ENCODE results near the gene C3orf85.

Gene C3orf85

DNA sequence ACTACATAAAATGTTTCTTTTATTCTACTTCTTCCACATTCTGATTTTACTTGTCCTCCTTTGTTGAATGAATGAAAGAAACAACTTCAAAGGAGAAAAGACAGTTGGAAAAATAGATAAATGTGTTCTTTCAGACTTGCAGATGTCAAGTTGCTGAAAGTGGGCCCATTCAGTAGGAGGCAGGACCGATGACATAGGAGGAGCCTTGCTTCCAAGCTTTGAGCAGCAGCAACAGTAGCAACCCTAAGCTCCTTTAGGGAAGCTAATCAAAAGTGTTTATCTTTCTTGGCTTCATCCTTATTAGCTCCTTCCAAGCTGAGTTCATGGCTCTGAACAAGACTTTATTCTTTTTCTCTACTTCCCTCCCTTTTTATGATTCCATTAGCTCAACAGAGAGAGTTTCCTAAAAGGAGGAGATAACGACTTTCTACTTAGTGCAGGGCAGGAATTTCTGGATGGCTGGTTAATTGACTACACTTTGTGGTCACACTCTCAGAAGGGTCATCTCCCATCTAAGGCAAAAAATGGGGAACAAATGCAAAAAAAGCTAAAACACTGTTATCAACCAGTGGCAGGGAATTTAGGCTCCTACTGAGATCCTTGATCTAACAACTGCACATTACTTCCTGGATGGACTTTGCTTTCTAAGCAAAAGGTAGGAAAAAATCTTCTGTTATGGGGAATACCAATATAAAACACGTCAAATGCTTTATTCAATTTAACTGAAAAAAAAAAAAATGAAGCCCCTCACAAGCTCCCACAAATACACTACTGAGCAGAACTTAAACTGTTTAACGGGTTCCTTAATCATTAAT is 23.4 kb upstream of the C3orf85 start:
- CTCF ChIA-PET, result interaction anchor here (0.8 to 1.6 kb wide), 2 partner anchors 89 to 245 kb away, joined by 4 read pairs; no protein-coding TSS in a partner anchor
- no peak overlapping the region for H3K27ac ChIP-seq (ENCODE audit: insufficient read depth in 1 of 2, low read depth in 1 of 2, low read length in 2 of 2, poor library complexity in 1 of 2, severe bottlenecking in 2 of 2)
- POLR2A ChIA-PET, result no interaction called here
- H3K4me1 ChIP-seq (ENCODE audit: control extremely low read depth in 1 of 4, control insufficient read depth in 4 of 4, insufficient read depth in 4 of 4, low read length in 3 of 4), result no peaks in the 10 kb centered on the region
- WGBS (ENCODE audit: insufficient coverage), result 82% methylated on average over 3 of the region's 4 CpGs
- no peaks in the 10 kb centered on the region for H3K9me3 ChIP-seq (ENCODE audit: control extremely low read depth in 1 of 5, control insufficient read depth in 4 of 5, insufficient read depth in 2 of 5, low read depth in 1 of 5, low read length in 4 of 5)
- H3K4me3 ChIP-seq (ENCODE audit: control insufficient read depth in 1 of 7, extremely low read depth in 1 of 7, insufficient read depth in 4 of 7, low read depth in 2 of 7, low read length in 6 of 7), result no peak overlapping the region
- no peaks in the 10 kb centered on the region for H3K27me3 ChIP-seq (replicated peaks in 2 of 5; ENCODE audit: control insufficient read depth in 4 of 5, insufficient read depth in 5 of 5, low read length in 4 of 5)
- DNase-seq, result no peak
- no peaks in the 10 kb centered on the region for H3K36me3 ChIP-seq (ENCODE audit: control insufficient read depth in 4 of 4, insufficient read depth in 4 of 4, low read length in 3 of 4)

DNA sequence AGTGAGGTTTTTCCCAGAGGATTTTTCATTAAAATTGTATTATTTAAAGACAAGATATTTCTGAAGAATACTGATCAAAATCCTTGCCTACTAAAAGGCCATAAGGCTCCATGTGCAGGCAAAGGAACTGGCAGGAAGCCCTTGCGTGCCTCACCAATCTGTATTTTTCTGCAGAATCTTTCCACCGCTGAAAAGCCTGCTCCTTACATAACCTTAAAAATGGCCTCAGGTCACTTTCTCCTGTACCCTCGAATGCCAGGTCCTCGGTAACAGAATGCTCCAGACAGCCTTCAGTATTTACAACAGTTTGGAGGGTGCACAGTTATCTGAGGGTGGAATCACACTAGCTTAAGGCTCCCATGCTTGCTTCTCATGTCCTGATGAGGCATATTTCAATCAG is 21.8 kb upstream of the C3orf85 start:
- no peak for DNase-seq
- Histone ChIP-seq H3K9me3 (ENCODE audit: control extremely low read depth in 1 of 5, control insufficient read depth in 4 of 5, insufficient read depth in 2 of 5, low read depth in 1 of 5, low read length in 4 of 5) (no peaks in the 10 kb centered on the region), H3K4me3 (ENCODE audit: control insufficient read depth in 1 of 7, extremely low read depth in 1 of 7, insufficient read depth in 4 of 7, low read depth in 2 of 7, low read length in 6 of 7) (no peak overlapping the region), H3K4me1 (ENCODE audit: control extremely low read depth in 1 of 4, control insufficient read depth in 4 of 4, insufficient read depth in 4 of 4, low read length in 3 of 4) (no peaks in the 10 kb centered on the region), H3K27ac (ENCODE audit: insufficient read depth in 1 of 2, low read depth in 1 of 2, low read length in 2 of 2, poor library complexity in 1 of 2, severe bottlenecking in 2 of 2) (no peak overlapping the region), H3K36me3 (ENCODE audit: control insufficient read depth in 4 of 4, insufficient read depth in 4 of 4, low read length in 3 of 4) (no peaks in the 10 kb centered on the region), H3K27me3 (replicated peaks in 2 of 5; ENCODE audit: control insufficient read depth in 4 of 5, insufficient read depth in 5 of 5, low read length in 4 of 5) (no peaks in the 10 kb centered on the region)
- WGBS (ENCODE audit: insufficient coverage), result 95% methylated on average over 4 of the region's 4 CpGs
- ChIA-PET CTCF (interaction anchor here (0.7 kb wide), 1 partner anchor 161 kb away, joined by 3 read pairs; no protein-coding TSS in a partner anchor), POLR2A (no interaction called here)

- no peak overlapping the region for H3K27ac ChIP-seq (ENCODE audit: insufficient read depth in 1 of 2, low read depth in 1 of 2, low read length in 2 of 2, poor library complexity in 1 of 2, severe bottlenecking in 2 of 2)
- H3K4me1 ChIP-seq (ENCODE audit: control extremely low read depth in 1 of 4, control insufficient read depth in 4 of 4, insufficient read depth in 4 of 4, low read length in 3 of 4), result no peaks in the 10 kb centered on the region
- H3K4me3 ChIP-seq (ENCODE audit: control insufficient read depth in 1 of 7, extremely low read depth in 1 of 7, insufficient read depth in 4 of 7, low read depth in 2 of 7, low read length in 6 of 7), result no peak overlapping the region
- CTCF ChIA-PET, result no interaction called here
- no CpG with 5 or more reads among the region's 2 CpGs for WGBS (ENCODE audit: insufficient coverage)
- POLR2A ChIA-PET, result no interaction called here
- H3K9me3 ChIP-seq (ENCODE audit: control extremely low read depth in 1 of 5, control insufficient read depth in 4 of 5, insufficient read depth in 2 of 5, low read depth in 1 of 5, low read length in 4 of 5), result no peaks in the 10 kb centered on the region
- no peaks in the 10 kb centered on the region for H3K36me3 ChIP-seq (ENCODE audit: control insufficient read depth in 4 of 4, insufficient read depth in 4 of 4, low read length in 3 of 4)
- H3K27me3 ChIP-seq (replicated peaks in 2 of 5; ENCODE audit: control insufficient read depth in 4 of 5, insufficient read depth in 5 of 5, low read length in 4 of 5), result no peaks in the 10 kb centered on the region
- DNase-seq, result no peak
Observed at GRCh38 chr3:109115451-109115850, 21.1 kb upstream of the C3orf85 start.

- H3K27me3 ChIP-seq (replicated peaks in 2 of 5; ENCODE audit: control insufficient read depth in 4 of 5, insufficient read depth in 5 of 5, low read length in 4 of 5), result no peaks in the 10 kb centered on the region
- H3K4me3 ChIP-seq (ENCODE audit: control insufficient read depth in 1 of 7, extremely low read depth in 1 of 7, insufficient read depth in 4 of 7, low read depth in 2 of 7, low read length in 6 of 7), result no peak overlapping the region
- WGBS (ENCODE audit: insufficient coverage), result 94% methylated on average over 2 of the region's 2 CpGs
- no peak overlapping the region for H3K27ac ChIP-seq (ENCODE audit: insufficient read depth in 1 of 2, low read depth in 1 of 2, low read length in 2 of 2, poor library complexity in 1 of 2, severe bottlenecking in 2 of 2)
- POLR2A ChIA-PET, result no interaction called here
- no peaks in the 10 kb centered on the region for H3K36me3 ChIP-seq (ENCODE audit: control insufficient read depth in 4 of 4, insufficient read depth in 4 of 4, low read length in 3 of 4)
- CTCF ChIA-PET, result no interaction called here
- no peaks in the 10 kb centered on the region for H3K9me3 ChIP-seq (ENCODE audit: control extremely low read depth in 1 of 5, control insufficient read depth in 4 of 5, insufficient read depth in 2 of 5, low read depth in 1 of 5, low read length in 4 of 5)
- H3K4me1 ChIP-seq (ENCODE audit: control extremely low read depth in 1 of 4, control insufficient read depth in 4 of 4, insufficient read depth in 4 of 4, low read length in 3 of 4), result no peaks in the 10 kb centered on the region
- DNase-seq, result no peak
Observed at GRCh38 chr3:109116031-109116430, 20.5 kb upstream of the C3orf85 start.

- ChIA-PET CTCF (interaction anchor here (0.9 kb wide), 1 partner anchor 45 kb away, joined by 4 read pairs; no protein-coding TSS in a partner anchor), POLR2A (no interaction called here)
- Histone ChIP-seq H3K27ac (ENCODE audit: insufficient read depth in 1 of 2, low read depth in 1 of 2, low read length in 2 of 2, poor library complexity in 1 of 2, severe bottlenecking in 2 of 2) (no peak within 1 kb of the TSS), H3K27me3 (replicated peaks in 2 of 5; ENCODE audit: control insufficient read depth in 4 of 5, insufficient read depth in 5 of 5, low read length in 4 of 5) (no peaks in the 10 kb centered on the region), H3K9me3 (ENCODE audit: control extremely low read depth in 1 of 5, control insufficient read depth in 4 of 5, insufficient read depth in 2 of 5, low read depth in 1 of 5, low read length in 4 of 5) (no peaks in the 10 kb centered on the region), H3K4me1 (ENCODE audit: control extremely low read depth in 1 of 4, control insufficient read depth in 4 of 4, insufficient read depth in 4 of 4, low read length in 3 of 4) (no peaks in the 10 kb centered on the region), H3K36me3 (ENCODE audit: control insufficient read depth in 4 of 4, insufficient read depth in 4 of 4, low read length in 3 of 4) (no peaks in the 10 kb centered on the region), H3K4me3 (ENCODE audit: control insufficient read depth in 1 of 7, extremely low read depth in 1 of 7, insufficient read depth in 4 of 7, low read depth in 2 of 7, low read length in 6 of 7) (no peak within 1 kb of the TSS)
- WGBS (ENCODE audit: insufficient coverage), result 97% methylated on average over 37 of the region's 38 CpGs
- DNase-seq, result no peak
Observed at GRCh38 chr3:109117939-109118338, 18.6 kb upstream of the C3orf85 start, which contains the start of gene MORC1. Gene MORC1 (minus strand): TSS chr3:109118134. CDS start chr3:109118059, 75 bp downstream.

- no peak for DNase-seq
- 100% methylated on average over 4 of the region's 7 CpGs for WGBS (ENCODE audit: insufficient coverage)
- ChIA-PET POLR2A (no interaction called here), CTCF (interaction anchor here (0.9 kb wide), 1 partner anchor 45 kb away, joined by 4 read pairs; no protein-coding TSS in a partner anchor)
- H3K4me3 ChIP-seq (ENCODE audit: control insufficient read depth in 1 of 7, extremely low read depth in 1 of 7, insufficient read depth in 4 of 7, low read depth in 2 of 7, low read length in 6 of 7), result no peak overlapping the region
- H3K4me1 ChIP-seq (ENCODE audit: control extremely low read depth in 1 of 4, control insufficient read depth in 4 of 4, insufficient read depth in 4 of 4, low read length in 3 of 4), result no peaks in the 10 kb centered on the region
- H3K9me3 ChIP-seq (ENCODE audit: control extremely low read depth in 1 of 5, control insufficient read depth in 4 of 5, insufficient read depth in 2 of 5, low read depth in 1 of 5, low read length in 4 of 5), result no peaks in the 10 kb centered on the region
- H3K36me3 ChIP-seq (ENCODE audit: control insufficient read depth in 4 of 4, insufficient read depth in 4 of 4, low read length in 3 of 4), result no peaks in the 10 kb centered on the region
- no peak overlapping the region for H3K27ac ChIP-seq (ENCODE audit: insufficient read depth in 1 of 2, low read depth in 1 of 2, low read length in 2 of 2, poor library complexity in 1 of 2, severe bottlenecking in 2 of 2)
- no peaks in the 10 kb centered on the region for H3K27me3 ChIP-seq (replicated peaks in 2 of 5; ENCODE audit: control insufficient read depth in 4 of 5, insufficient read depth in 5 of 5, low read length in 4 of 5)
Observed at GRCh38 chr3:109118584-109118983, 17.9 kb upstream of the C3orf85 start.

DNA sequence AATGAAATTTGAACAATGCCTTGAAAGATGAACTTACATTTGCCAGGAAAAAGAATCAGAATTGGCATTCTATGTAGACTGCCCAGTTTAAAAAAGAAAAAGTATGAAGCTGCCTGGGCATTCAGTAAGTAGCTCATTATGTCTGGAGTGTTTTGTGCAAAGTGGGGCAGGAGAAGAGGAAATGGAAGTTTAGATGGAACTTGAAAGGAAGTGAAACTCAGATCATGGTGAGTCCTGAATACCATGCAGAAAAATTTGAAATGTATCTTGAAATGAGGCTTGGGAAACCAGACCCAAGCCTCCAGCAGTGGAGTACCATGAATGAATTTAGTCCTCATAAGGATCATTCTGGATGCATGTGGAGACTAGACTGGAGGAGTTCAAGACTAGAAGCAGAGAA is 13.8 kb upstream of the C3orf85 start:
- H3K9me3 ChIP-seq (ENCODE audit: control extremely low read depth in 1 of 5, control insufficient read depth in 4 of 5, insufficient read depth in 2 of 5, low read depth in 1 of 5, low read length in 4 of 5), result no peaks in the 10 kb centered on the region
- POLR2A ChIA-PET, result no interaction called here
- CTCF ChIA-PET, result no interaction called here

More for the DNA sequence above, 13.8 kb upstream of the C3orf85 start:
- H3K27ac ChIP-seq (ENCODE audit: insufficient read depth in 1 of 2, low read depth in 1 of 2, low read length in 2 of 2, poor library complexity in 1 of 2, severe bottlenecking in 2 of 2), result no peak overlapping the region
- no peak overlapping the region for H3K4me3 ChIP-seq (ENCODE audit: control insufficient read depth in 1 of 7, extremely low read depth in 1 of 7, insufficient read depth in 4 of 7, low read depth in 2 of 7, low read length in 6 of 7)
- H3K27me3 ChIP-seq (replicated peaks in 2 of 5; ENCODE audit: control insufficient read depth in 4 of 5, insufficient read depth in 5 of 5, low read length in 4 of 5), result no peaks in the 10 kb centered on the region
- H3K36me3 ChIP-seq (ENCODE audit: control insufficient read depth in 4 of 4, insufficient read depth in 4 of 4, low read length in 3 of 4), result no peaks in the 10 kb centered on the region
- no peak for DNase-seq
- H3K4me1 ChIP-seq (ENCODE audit: control extremely low read depth in 1 of 4, control insufficient read depth in 4 of 4, insufficient read depth in 4 of 4, low read length in 3 of 4), result no peaks in the 10 kb centered on the region
